Nephron (organoid): Measurements from ENCODE around the gene AXIN1.

ENCODE experiments used
- H3K27ac Mint-ChIP-seq, 3 experiments: 2 replicates each; pipeline ENCODE4 v1.8.0; 2020; ENCODE audit warnings: mixed read lengths in 3 of 3, mild to moderate bottlenecking in 2 of 3, moderate library complexity in 1 of 3
- H3K27me3 Mint-ChIP-seq: 2 replicates; pipeline ENCODE4 v1.8.0; 2021; ENCODE audit warnings: low read depth, mild to moderate bottlenecking, moderate library complexity, mixed read lengths
- H3K36me3 Mint-ChIP-seq: 2 replicates; pipeline ENCODE4 v1.8.0; 2020; ENCODE audit warnings: low read depth, mixed read lengths
- H3K4me1 Mint-ChIP-seq: 2 replicates; pipeline ENCODE4 v1.8.0; 2020; ENCODE audit warnings: mixed read lengths
- H3K4me3 Mint-ChIP-seq, 3 experiments: 2 replicates each; pipeline ENCODE4 v1.8.0; 2020; ENCODE audit warnings: mild to moderate bottlenecking in 3 of 3, mixed read lengths in 3 of 3, moderate library complexity in 2 of 3
- H3K9me3 Mint-ChIP-seq: 2 replicates; pipeline ENCODE4 v1.8.0; 2020; ENCODE audit warnings: mixed read lengths
- TF ChIP-seq, protein P1 (sequence below), 3 experiments: fragments of 200-600 bp; sonication (generic); IDR thresholded peaks; one replicate each; pipeline ENCODE4 v1.5.0; 2021; ENCODE audit warnings: antibody characterized with exemption in 3 of 3; ENCODE audit not compliant: unreplicated experiment in 3 of 3

Gene AXIN1

DNA sequence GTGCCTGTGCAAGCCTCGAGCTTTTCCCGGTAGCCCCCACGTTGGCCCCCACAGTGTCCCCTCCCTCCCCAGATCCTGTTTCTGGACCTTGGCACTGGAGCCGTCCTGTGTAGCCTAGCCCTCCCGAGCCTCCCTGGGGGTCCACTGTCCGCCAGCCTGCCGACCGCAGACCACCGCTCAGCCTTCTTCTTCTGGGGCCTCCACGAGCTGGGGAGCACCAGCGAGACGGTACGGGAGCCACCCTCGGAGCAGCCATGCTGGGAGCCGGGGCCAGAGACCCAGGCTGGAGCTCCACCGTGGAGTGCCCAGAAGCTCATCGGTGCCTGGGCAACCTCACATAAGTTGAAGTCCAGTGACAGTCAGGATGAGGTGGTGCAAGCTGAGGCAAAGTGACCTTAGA, 88.6 kb downstream of the AXIN1 start:
- TF ChIP-seq, protein P1, sequence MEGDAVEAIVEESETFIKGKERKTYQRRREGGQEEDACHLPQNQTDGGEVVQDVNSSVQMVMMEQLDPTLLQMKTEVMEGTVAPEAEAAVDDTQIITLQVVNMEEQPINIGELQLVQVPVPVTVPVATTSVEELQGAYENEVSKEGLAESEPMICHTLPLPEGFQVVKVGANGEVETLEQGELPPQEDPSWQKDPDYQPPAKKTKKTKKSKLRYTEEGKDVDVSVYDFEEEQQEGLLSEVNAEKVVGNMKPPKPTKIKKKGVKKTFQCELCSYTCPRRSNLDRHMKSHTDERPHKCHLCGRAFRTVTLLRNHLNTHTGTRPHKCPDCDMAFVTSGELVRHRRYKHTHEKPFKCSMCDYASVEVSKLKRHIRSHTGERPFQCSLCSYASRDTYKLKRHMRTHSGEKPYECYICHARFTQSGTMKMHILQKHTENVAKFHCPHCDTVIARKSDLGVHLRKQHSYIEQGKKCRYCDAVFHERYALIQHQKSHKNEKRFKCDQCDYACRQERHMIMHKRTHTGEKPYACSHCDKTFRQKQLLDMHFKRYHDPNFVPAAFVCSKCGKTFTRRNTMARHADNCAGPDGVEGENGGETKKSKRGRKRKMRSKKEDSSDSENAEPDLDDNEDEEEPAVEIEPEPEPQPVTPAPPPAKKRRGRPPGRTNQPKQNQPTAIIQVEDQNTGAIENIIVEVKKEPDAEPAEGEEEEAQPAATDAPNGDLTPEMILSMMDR (IDR thresholded peaks at IDR 0.05; ENCODE audit: unreplicated experiment in 3 of 3): no peak
- no peak overlapping the region for H3K27ac Mint-ChIP-seq
- no peak overlapping the region for H3K4me3 Mint-ChIP-seq
- H3K36me3 Mint-ChIP-seq: peaks cover 21% of the 10 kb centered on the region
- H3K27me3 Mint-ChIP-seq: no peaks in the 10 kb centered on the region
- no peaks in the 10 kb centered on the region for H3K9me3 Mint-ChIP-seq
- peaks cover 9% of the 10 kb centered on the region for H3K4me1 Mint-ChIP-seq

DNA sequence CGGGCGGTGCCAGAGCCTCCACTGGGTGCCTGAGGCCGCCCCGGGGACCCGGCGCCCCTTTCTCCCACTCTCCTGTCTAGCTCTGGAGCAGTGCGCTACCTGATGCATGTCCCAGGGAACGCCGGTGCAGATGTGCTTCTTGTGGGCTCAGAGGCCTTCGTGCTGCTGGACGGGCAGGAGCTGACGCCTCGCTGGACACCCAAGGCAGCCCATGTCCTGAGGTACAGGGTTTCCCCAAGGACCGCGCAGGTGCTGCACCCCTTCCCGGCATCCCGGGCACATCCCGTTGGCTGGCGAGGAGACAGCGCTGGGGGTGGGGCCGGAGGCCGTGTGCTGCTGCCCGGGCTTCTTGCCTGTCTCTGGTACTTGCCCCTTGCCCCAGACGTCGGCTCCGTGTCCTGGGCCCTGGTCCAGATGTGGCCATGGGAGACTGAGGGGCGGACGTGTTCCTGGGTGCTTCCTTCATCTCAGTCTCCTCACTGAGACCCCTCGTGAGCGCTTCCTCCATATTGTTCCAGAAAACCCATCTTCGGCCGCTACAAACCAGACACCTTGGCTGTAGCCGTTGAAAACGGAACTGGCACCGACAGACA, 89.2 kb downstream of the AXIN1 start:
- Mint-ChIP-seq H3K27me3 (no peaks in the 10 kb centered on the region), H3K9me3 (no peaks in the 10 kb centered on the region), H3K4me3 (no peak overlapping the region), H3K27ac (no peak overlapping the region), H3K36me3 (peaks cover 22% of the 10 kb centered on the region), H3K4me1 (peaks cover 9% of the 10 kb centered on the region)
- TF ChIP-seq, protein P1 (IDR thresholded peaks at IDR 0.05; ENCODE audit: unreplicated experiment in 3 of 3): no peak

DNA sequence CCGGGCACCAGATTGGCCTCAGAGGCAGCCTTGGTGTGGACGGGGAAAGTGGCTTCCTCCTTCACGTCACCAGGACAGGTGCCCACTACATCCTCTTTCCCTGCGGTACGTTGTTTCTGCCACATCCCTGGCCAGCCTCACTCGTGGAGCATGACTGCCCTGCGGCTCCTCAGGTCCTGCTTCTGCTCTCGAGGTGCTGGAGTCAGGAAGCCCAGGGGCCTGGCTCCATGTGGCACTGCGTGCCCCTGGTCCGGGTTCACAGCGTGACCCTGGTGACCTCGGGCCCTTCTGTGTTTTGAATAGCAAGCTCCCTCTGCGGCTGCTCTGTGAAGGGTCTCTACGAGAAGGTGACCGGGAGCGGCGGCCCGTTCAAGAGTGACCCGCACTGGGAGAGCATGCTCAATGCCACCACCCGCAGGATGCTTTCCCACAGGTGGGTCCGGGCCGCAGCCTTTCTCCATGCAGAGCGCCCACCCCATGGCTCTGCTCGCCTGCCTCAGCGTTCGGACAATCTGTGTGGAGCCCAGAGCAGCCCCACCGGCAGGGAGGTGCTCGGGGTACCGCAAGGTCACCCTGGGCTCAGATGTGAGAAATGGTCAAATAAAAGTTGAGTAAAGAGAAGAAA, 90.3 kb downstream of the AXIN1 start:
- TF ChIP-seq, protein P1 (IDR thresholded peaks at IDR 0.05; ENCODE audit: unreplicated experiment in 3 of 3): no peak
- peaks cover 30% of the 10 kb centered on the region for H3K36me3 Mint-ChIP-seq
- H3K4me3 Mint-ChIP-seq: no peak overlapping the region
- H3K4me1 Mint-ChIP-seq: peaks cover 9% of the 10 kb centered on the region
- H3K27ac Mint-ChIP-seq: no peak overlapping the region
- H3K27me3 Mint-ChIP-seq: no peaks in the 10 kb centered on the region
- H3K9me3 Mint-ChIP-seq: no peaks in the 10 kb centered on the region

DNA sequence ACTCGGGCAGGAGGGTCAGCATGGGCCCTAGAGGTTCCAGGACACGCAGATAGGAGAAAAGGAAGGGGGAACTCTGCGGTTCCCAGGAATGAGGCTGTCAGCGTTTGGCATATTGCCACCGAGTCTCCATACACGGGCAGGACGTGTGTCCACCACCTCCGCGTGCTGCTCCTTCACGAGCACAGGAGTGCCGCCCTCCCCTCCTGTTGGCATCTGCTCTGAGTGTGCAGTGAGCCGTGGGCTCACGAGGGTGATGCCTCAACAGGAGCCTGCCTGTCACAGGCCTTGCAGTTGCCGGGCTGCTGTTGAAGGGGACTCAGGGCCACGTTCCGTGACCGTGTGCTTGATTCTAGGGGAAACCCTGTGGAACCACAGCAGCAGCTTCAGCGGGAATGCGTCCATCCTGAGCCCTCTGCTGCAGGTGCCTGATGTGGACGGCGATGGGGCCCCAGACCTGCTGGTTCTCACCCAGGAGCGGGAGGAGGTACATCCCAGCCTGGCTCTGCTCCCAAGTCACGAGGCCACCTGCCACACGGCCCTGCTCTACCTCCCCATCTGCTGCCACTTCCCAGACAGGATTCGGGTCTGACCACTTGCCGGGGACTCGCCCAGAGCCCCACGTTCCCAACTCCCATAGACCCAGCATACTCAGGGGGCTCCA, 91.4 kb downstream of the AXIN1 start:
- no peak overlapping the region for H3K4me3 Mint-ChIP-seq

DNA sequence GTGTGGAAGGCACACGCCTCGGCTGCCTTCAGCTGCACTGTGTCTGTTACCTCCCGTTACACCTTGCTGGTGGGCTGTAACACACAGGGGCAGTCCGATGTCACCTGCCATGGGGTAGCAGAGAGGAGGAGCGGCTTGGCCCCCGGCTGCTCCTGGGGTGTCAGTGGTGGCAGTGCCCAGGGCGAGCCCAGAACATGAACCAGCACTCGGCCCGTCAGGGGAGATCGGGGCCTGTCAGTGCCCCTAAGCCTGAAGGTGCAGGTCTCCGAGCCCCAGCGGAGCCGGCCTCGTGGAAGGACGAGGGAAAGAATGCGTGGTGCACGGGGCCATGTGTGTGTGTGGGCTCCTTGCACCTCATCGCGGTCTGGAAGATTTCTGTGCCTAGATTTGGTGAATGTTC, 92.2 kb downstream of the AXIN1 start:
- no peak overlapping the region for H3K4me3 Mint-ChIP-seq
- peaks cover 4% of the 10 kb centered on the region for H3K9me3 Mint-ChIP-seq
- no peaks in the 10 kb centered on the region for H3K27me3 Mint-ChIP-seq
- TF ChIP-seq, protein P1 (IDR thresholded peaks at IDR 0.05; ENCODE audit: unreplicated experiment in 3 of 3): no peak
- no peak overlapping the region for H3K27ac Mint-ChIP-seq
- H3K36me3 Mint-ChIP-seq: peaks cover 46% of the 10 kb centered on the region
- peaks cover under 1% of the 10 kb centered on the region for H3K4me1 Mint-ChIP-seq

More for the DNA sequence above, 91.4 kb downstream of the AXIN1 start:
- H3K36me3 Mint-ChIP-seq: peaks cover 38% of the 10 kb centered on the region
- H3K4me1 Mint-ChIP-seq: peaks cover 9% of the 10 kb centered on the region
- TF ChIP-seq, protein P1 (IDR thresholded peaks at IDR 0.05; ENCODE audit: unreplicated experiment in 3 of 3): no peak
- no peaks in the 10 kb centered on the region for H3K27me3 Mint-ChIP-seq
- peaks cover under 1% of the 10 kb centered on the region for H3K9me3 Mint-ChIP-seq
- H3K27ac Mint-ChIP-seq: no peak overlapping the region
